K562 (cell line): ENCODE measurements around the gene EPB42. TPM values are rescaled to one million over a fixed set of nuclear protein-coding genes. Genes with fewer than 3 reads are reported as not detected.

Experiments
- CBX8 ChIP-seq: fragments of 200-600 bp; sonication (generic); IDR thresholded peaks from 2 replicates; pipeline ENCODE4 v1.6.1; 2012; ENCODE audit warnings: borderline replicate concordance, mixed run types, low read depth, mild to moderate bottlenecking, moderate library complexity, mixed read lengths, low read length, control low read depth, inconsistent platforms; ENCODE audit not compliant: poor library complexity, severe bottlenecking; ENCODE audit errors: extremely low read depth
- CXXC5 ChIP-seq: fragments of 250-450 bp; sonication (Bioruptor Pico); IDR thresholded peaks from 2 replicates; pipeline ENCODE4 v1.8.0; 2022; ENCODE audit warnings: inconsistent platforms, mild to moderate bottlenecking, moderate library complexity
- DACH1 ChIP-seq: fragments of 450-650 bp; IDR thresholded peaks from 2 replicates; pipeline ENCODE4 v1.6.1; 2018; ENCODE audit not compliant: partially characterized antibody
- ESRRB ChIP-seq: fragments of 250-450 bp; sonication (Bioruptor Pico); IDR thresholded peaks from 2 replicates; pipeline ENCODE4 v1.5.0; 2020; ENCODE audit warnings: mild to moderate bottlenecking, moderate library complexity, borderline replicate concordance
- HMG20B ChIP-seq: fragments of 250-450 bp; sonication (Bioruptor Pico); IDR thresholded peaks from 2 replicates; pipeline ENCODE4 v1.5.0; 2021; ENCODE audit warnings: mild to moderate bottlenecking
- LARP7 ChIP-seq: fragments of 450-650 bp; IDR thresholded peaks from 2 replicates; pipeline ENCODE4 v1.6.1; 2016
- MAFF ChIP-seq: IDR thresholded peaks from 2 replicates; pipeline ENCODE4 v1.6.1; 2012; ENCODE audit warnings: low read length, improper control_type of control experiment
- MCM2 ChIP-seq: fragments of 450-650 bp; IDR thresholded peaks from 2 replicates; pipeline ENCODE4 v1.6.1; 2017; ENCODE audit warnings: low read depth, mild to moderate bottlenecking
- polyA plus RNA-seq, 8 experiments: library from polyadenylated mRNA; depleted of rRNA in 4 of 8; stranded (reverse) in 5 of 8; unstranded in 3 of 8; fragments of >200 nt; fragmentation: Nextera tagmentation in 2 of 8; fragmentation: Illumina TruSeq in 1 of 8; extraction: Ambion mirVana in 2 of 8; extraction: Trizol in 1 of 8; gene quantifications; 2 replicates each; pipeline versions ENCODE4 v1.2.1 to v1.2.3, GENCODE V29; 2011 to 2014; ENCODE audit warnings: inconsistent platforms in 1 of 8, missing spikeins in 1 of 8
- total RNA-seq, 7 experiments: library from RNA; depleted of rRNA in 6 of 7; stranded (reverse); fragments of >200 nt in 6 of 7; fragmentation: Illumina TruSeq in 2 of 7; extraction: Trizol in 2 of 7; gene quantifications; 2 replicates each; pipeline versions ENCODE4 v1.2.1 to v1.2.3, GENCODE V29; 2011 to 2021; ENCODE audit warnings: low replicate concordance in 1 of 7
- TF ChIP-seq, protein P1 (sequence below): sonication (generic); formaldehyde crosslinking; IDR thresholded peaks from 2 replicates; pipeline ENCODE4 v1.9.0; 2022; ENCODE audit warnings: mild to moderate bottlenecking, missing genetic modification reagents
- TF ChIP-seq, protein P2 (sequence below): fragments of 250-450 bp; sonication (Bioruptor Pico); IDR thresholded peaks from 2 replicates; pipeline ENCODE4 v1.8.0; 2021; ENCODE audit warnings: borderline replicate concordance, mild to moderate bottlenecking, moderate library complexity; ENCODE audit not compliant: poor library complexity, severe bottlenecking
- TF ChIP-seq, protein P3 (sequence below): sonication (generic); formaldehyde crosslinking; IDR thresholded peaks from 2 replicates; pipeline ENCODE4 v1.8.0; 2022; ENCODE audit warnings: mild to moderate bottlenecking, low read depth, missing genetic modification reagents
- TF ChIP-seq, protein P4 (sequence below): fragments of 250-450 bp; sonication (Bioruptor Pico); IDR thresholded peaks from 2 replicates; pipeline ENCODE4 v1.8.0; 2022; ENCODE audit warnings: moderate library complexity, mild to moderate bottlenecking, inconsistent platforms

EPB42 gene
- total and polyA plus RNA-seq, 9 of the 15 experiments (the other 6 are each of a cell fraction or from before 2014, with no cell fraction given) = 0.38 to 2.3 (median 1.4) TPM

DNA sequence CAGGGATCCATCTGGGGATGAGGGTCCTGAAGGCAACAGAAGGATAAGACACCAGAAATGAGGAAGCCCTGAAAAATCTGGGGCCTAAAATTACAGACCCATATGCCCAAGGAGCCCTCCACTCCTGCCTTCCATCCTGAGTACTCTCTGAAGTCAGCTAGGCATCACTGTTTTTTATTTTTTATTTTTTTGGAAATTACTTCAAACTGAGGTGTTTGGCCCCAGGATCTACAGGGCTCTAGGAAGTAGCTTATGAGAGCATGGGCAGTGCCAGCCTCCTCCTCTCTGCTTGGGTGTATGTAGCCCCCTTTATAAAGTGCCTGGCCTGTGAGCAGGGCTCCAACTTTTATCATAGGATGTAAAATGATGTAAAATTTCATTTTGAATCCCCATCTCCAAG lies 7.9 kb downstream of the EPB42 start (continued):
- TF ChIP-seq, protein P1, sequence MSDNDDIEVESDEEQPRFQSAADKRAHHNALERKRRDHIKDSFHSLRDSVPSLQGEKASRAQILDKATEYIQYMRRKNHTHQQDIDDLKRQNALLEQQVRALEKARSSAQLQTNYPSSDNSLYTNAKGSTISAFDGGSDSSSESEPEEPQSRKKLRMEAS (CRISPR knock-in tag) = no peak
- no peak for TF ChIP-seq MAFF
- no peak for TF ChIP-seq MCM2
- TF ChIP-seq, protein P2, sequence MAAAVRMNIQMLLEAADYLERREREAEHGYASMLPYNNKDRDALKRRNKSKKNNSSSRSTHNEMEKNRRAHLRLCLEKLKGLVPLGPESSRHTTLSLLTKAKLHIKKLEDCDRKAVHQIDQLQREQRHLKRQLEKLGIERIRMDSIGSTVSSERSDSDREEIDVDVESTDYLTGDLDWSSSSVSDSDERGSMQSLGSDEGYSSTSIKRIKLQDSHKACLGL (CRISPR knock-in tag) = no peak
- no peak for TF ChIP-seq CBX8
- no peak for TF ChIP-seq ESRRB (CRISPR knock-in tag)
- no peak for TF ChIP-seq LARP7
- TF ChIP-seq DACH1 = no peak
- no peak for TF ChIP-seq HMG20B (CRISPR knock-in tag)
- TF ChIP-seq, protein P3, sequence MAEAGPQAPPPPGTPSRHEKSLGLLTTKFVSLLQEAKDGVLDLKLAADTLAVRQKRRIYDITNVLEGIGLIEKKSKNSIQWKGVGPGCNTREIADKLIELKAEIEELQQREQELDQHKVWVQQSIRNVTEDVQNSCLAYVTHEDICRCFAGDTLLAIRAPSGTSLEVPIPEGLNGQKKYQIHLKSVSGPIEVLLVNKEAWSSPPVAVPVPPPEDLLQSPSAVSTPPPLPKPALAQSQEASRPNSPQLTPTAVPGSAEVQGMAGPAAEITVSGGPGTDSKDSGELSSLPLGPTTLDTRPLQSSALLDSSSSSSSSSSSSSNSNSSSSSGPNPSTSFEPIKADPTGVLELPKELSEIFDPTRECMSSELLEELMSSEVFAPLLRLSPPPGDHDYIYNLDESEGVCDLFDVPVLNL (CRISPR knock-in tag) = no peak
- TF ChIP-seq, protein P4, sequence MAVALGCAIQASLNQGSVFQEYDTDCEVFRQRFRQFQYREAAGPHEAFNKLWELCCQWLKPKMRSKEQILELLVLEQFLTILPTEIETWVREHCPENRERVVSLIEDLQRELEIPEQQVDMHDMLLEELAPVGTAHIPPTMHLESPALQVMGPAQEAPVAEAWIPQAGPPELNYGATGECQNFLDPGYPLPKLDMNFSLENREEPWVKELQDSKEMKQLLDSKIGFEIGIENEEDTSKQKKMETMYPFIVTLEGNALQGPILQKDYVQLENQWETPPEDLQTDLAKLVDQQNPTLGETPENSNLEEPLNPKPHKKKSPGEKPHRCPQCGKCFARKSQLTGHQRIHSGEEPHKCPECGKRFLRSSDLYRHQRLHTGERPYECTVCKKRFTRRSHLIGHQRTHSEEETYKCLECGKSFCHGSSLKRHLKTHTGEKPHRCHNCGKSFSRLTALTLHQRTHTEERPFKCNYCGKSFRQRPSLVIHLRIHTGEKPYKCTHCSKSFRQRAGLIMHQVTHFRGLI = no peak
- TF ChIP-seq CXXC5 (CRISPR knock-in tag) = no peak
- TF ChIP-seq, all 486 proteins: peak for 0
